Endothelial cell of hepatic sinusoid (primary cell): Measurements from ENCODE around the gene ACTG1.

Source experiments
- in situ Hi-C: cut with HindIII; loops from 2 replicates; pipeline ENCODE4 v1.10.0; 2017; ENCODE audit warnings: low sequenced_read_pairs

ACTG1 gene

DNA sequence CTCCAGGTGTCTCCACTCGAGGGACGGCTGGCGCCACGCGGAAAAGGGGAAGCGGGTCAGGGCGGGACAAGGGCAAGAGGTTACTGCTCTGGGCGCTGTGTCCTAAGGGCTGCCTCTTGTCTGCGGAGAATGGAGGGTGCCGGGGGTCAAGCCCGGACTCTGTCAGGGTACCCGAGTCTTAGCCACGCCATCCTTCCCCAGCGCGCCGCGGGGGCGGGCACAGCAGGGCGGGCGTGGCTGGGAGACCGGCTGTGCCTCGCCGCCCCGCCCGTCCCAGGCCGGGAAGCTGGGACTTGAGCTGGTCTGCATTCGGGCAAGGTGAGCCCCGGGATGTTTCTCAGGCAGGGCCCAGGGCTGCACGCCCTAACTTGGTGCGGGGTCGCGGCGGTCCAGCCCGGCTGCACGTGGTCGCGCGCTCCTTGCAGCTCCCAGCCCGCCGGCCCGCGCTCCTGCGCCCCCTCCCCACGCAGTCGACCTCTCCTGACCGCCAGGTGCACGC, 6.2 kb upstream of the ACTG1 start:
- in situ Hi-C loops: loop anchor here (10.0 kb wide), 1 partner anchor 234 kb away; no protein-coding TSS in a partner anchor

DNA sequence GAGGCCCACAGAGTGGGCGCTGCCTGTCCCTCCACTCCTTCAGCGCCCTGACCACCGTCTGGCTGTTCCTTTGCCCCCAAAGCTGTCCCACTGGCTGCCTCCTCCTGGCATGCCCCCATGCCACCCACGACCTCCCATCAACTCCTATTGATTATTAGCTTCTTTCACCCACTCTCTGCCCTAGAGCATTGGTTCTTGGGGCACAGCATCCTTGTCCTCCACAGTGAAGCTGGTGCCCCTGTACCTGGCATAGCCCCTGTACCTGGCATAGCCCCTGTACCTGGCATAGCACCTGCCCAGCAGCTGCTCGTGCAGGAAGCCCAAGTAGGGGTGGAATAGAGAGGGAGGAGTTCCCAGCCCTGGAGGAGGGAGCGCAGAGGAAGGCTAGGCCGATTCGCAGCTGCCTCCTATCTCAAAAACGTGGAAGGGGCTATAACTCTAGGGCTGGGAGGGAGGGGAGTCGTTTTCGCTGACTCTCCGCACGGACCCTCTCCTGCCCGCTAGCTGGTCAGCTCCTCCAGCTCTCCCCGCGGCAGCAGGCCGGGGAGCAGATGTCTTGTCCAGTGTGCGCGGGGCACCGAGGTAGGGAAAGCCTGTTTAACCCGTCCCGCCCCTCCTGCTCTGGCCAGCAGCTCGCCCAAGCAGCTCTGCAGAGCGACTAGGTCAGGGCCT, 5.7 kb upstream of the ACTG1 start:
- in situ Hi-C loops: loop anchor here (10.0 kb wide), 1 partner anchor 233 kb away; no protein-coding TSS in a partner anchor

DNA sequence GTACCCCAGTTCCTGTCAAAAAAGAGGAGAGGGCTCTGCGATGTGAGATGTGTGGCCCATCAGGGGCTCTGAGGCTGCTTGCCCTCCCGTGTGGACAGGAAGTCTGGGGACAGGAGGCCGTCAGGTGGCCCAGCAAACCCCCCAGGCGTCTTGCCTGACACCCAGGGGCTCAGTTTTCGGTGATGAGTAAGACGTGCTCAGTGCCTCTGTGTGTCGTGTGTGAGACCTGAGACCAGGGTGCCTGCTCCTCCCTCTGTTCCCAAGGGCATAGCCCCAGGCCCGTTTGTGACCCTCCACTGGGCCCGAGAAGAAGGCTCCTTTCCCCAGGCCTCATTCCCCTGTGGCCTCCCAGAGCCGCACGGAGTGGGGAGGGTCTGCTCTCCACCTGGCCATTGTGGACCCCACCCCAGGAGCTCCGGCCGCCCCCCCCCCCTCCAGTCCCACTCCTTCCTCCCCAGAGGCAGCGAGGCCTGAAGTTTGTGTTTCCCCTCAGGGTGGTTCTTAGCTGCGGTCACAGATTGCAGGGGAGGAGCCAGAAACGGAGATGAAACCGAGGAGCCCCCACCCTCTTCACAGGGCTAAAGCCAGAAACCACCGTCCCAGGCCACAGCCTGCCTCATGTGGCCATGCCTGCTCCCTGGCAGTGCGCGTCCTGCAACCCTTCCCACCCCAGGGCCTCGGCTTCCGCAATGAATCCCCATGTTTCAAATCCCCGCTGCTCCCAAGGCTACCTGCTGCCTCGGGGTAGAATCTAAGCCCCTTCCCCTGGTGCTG, 4.9 kb upstream of the ACTG1 start:
- in situ Hi-C loops: loop anchor here (10.0 kb wide), 1 partner anchor 233 kb away; no protein-coding TSS in a partner anchor

DNA sequence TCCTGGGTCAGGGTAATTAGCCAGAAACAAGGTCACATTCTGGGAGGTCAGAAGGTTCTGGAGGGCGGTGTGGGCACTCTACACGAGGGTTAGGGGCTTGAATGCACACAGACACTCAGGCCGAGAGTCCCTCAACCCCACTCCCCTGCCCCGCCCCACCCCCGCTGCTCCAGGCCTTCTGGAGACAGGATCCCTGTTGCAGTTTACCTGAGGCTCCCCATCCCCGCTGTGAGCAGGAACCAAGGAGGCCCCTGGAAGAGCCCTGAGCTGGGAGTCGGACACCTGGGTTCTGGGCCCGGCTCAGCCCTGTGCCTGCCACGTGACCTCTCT, 4.4 kb upstream of the ACTG1 start:
- in situ Hi-C loops: loop anchor here (10.0 kb wide), 1 partner anchor 232 kb away; no protein-coding TSS in a partner anchor

DNA sequence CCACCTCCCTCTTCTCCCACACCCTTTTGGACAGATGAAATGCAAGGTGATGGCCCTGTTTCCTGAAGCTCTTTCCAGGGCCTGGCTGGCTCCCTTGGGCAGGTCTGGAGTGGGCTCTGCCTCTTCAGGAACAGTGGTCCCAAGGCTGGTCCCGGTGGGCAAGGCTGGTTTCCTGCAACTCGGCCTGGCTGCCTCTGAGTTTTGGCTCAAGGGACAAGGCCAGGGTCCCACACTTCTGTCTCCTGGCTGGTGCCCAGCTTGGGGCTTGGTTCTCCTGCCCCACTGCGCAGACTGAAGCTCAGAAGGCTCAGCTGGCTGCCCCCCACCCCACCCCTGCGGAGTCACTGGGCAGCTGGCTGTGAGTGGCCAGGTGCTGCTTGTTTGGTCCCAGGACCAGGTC, 3.8 kb upstream of the ACTG1 start:
- in situ Hi-C loops: loop anchor here (10.0 kb wide), 1 partner anchor 232 kb away; no protein-coding TSS in a partner anchor

DNA sequence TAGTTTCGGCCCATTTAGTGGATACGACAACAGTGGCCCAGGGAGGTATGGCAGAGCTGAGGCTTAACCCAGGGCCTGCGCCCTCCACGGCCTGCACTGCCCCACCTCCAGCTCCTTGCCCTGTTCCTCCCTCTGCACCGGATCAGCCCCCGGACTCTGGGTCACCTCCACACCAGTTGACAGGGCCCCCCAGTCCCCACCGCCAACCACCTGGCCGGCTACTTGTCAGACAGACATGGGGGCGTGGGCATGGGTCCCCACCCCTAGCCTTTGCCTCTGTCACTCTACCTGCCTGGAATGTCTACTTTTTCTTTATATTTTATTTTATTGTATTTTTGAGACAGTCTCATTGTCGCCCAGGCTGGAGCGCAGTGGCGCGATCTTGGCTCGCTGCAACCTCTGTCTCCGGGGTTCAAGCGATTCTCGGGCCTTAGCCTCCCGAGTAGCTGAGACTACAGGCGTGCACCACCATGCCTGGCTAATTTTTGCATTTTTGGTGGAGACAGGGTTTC, 3.0 kb upstream of the ACTG1 start:
- in situ Hi-C loops: loop anchor here (10.0 kb wide), 1 partner anchor 231 kb away; no protein-coding TSS in a partner anchor

DNA sequence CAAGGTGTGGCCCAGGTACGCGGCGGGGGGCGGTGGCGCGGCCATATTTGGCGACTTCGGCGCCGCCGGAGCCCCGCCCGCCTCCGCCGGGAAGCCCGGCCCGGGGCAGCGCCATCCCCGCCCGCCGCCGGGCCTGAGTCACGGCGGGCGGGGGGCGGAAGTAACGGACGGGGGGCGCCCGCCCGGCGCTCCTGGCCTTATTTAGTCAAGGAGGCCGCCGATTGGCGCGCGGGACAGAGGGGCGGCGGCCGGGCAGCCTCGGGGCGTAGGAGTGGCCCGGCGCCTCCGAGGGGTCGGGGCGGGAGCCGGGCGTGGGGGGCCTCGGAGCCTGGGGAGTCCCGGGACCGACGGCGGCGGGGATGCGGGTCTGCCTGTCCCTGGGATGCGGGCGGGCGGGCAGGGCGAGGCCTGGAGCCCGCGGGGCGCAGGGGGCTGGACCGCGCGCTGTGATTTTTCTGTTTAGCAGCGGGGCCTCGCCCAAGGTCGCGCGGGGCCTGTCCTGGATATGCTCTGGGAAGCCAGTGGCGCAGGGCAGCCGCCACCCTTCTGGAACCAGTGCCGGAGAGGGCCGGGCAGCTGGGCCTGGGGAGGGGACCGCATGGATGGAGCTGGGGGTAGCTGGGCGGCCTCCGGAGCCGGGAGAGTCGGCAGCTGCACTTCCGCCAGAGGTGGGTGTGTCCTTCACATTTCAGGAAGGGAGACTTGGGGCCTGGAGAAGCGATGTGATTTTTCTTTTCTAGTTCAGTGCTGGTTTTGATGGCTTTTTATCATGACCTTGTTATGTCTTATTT, 2.3 kb upstream of the ACTG1 start:
- in situ Hi-C loops: loop anchor here (5.0 to 10.0 kb wide), 4 partner anchors 52 to 230 kb away; no protein-coding TSS in a partner anchor

DNA sequence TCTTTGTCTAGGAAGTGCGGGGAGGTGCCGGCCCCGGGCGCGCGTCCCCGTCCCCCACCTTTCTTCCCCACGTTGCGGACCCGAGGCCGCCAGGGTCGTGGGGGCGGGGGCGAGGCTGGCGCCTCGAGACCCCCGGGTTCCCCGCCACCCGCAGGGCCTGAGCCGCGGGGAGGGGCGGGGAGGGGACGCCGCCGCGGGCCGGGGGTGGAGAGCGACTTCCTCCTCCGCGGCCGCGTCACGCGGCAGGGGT, 1.8 kb upstream of the ACTG1 start:
- in situ Hi-C loops: loop anchor here (5.0 to 10.0 kb wide), 4 partner anchors 53 to 230 kb away; no protein-coding TSS in a partner anchor

DNA sequence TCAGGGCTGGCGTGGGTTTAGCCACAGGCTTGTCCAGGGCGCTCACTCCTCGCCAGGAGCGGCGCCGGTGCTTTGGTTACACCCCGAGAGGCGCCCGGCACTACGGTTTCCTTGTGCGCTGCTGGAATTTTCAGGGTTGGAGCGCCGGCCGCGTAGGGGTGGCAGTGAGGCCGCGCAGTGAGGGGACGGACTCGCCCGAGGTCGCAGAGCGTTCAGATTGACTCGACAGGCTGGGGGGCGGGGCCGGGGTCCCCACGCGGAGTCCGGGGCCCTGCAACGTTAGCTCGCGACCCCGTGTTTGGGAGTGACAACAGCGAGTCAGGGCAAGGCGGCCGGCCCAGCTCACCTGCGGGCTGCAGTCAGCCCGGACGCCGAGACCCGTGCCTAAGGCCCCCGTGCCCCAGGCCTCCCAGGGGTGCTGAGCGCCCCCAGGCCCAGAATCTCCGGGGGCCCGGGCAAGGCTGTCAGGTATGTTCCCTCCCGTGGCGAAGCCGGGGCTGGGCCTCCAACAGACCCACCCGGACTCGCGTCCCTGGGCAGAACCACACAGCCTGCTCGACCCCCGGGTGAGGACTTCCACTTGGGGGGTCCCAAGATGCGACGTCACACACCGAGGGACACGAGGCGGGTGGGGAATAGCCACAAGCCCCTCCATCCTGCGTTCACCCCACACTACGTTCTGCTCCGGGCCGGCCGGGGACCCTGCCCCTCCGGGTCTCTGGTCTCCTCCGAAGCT, 1.3 kb upstream of the ACTG1 start:
- in situ Hi-C loops: loop anchor here (5.0 to 10.0 kb wide), 4 partner anchors 53 to 229 kb away; no protein-coding TSS in a partner anchor

DNA sequence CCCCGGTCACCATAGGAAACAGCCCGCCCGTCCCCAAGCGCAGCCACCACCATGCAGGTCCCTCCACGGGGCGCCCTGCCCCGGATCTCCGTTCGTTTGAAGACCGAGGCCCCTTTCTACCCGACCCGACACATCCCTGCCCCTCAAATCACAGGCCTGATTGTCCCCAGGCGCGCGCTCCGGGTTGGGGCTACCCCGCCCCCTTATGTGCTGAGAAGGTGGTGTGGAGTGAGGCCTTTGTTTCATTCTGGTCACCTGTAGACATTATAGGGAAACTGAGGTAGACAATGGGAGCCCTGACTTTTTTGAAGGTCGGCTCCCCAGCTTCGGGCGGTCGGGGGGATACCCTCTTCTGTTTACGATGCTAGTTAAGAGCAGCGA, 763 bp upstream of the ACTG1 start:
- in situ Hi-C loops: loop anchor here (5.0 to 10.0 kb wide), 4 partner anchors 54 to 229 kb away; no protein-coding TSS in a partner anchor

DNA sequence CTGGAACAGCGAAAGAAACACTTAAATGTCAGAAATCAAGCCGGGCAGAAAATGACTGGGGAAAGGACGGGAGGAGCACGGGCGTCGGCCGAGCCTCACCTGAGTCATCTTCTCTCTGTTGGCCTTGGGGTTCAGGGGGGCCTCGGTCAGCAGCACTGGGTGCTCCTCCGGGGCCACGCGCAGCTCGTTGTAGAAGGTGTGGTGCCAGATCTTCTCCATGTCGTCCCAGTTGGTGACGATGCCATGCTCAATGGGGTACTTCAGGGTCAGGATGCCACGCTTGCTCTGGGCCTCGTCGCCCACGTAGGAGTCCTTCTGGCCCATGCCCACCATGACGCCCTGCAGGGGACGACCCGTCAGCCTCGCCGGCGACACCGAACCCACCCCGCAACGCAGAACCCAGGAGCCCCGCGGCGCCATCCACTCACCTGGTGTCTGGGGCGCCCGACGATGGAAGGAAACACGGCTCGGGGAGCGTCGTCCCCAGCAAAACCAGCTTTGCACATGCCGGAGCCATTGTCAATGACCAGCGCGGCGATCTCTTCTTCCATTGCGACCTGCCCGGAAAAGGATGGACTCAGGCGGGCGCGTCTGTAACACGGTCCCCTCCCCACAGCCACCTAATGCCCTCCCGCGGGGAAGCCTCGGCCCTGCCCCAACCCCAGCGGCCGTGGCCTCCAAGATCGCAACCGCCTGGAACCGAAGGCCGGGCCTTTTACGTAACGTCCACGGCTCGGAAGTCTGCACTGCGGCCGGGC, 616 bp downstream of the ACTG1 start:
- in situ Hi-C loops: loop anchor here (5.0 to 10.0 kb wide), 4 partner anchors 55 to 227 kb away; no protein-coding TSS in a partner anchor

DNA sequence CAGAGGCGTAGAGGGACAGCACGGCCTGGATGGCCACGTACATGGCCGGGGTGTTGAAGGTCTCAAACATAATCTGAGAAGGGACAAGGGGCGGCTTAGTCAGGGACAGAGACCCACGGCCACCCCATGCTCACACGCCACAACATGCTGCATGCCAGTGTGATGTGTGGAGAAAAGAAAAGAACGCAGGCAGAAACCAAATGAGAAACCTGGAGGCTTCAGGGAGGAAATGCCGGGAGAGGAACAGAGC, 1.1 kb downstream of the ACTG1 start:
- in situ Hi-C loops: loop anchor here (5.0 to 10.0 kb wide), 4 partner anchors 54 to 227 kb away; no protein-coding TSS in a partner anchor

DNA sequence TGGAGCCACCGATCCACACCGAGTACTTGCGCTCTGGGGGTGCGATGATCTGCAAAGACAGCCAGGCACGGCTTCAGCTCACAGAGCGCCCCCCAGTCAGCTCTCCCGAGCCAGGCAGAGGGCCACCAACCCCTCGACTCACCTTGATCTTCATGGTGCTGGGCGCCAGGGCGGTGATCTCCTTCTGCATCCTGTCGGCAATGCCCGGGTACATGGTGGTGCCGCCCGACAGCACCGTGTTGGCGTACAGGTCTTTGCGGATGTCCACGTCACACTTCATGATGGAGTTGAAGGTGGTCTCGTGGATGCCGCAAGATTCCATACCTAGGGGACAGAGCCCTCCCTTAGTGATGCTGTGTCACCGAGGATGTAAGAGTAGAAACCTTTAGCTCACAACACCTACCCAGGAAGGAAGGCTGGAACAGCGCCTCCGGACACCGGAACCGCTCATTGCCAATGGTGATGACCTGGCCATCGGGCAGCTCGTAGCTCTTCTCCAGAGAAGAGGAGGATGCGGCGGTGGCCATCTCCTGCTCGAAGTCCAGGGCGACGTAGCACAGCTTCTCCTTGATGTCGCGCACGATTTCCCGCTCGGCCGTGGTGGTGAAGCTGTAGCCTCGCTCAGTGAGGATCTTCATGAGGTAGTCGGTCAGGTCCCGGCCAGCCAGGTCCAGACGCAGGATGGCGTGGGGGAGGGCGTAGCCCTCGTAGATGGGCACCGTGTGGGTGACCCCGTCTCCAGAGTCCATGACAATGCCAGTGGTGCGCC, 1.6 kb downstream of the ACTG1 start:
- in situ Hi-C loops: loop anchor here (5.0 to 10.0 kb wide), 4 partner anchors 54 to 226 kb away; no protein-coding TSS in a partner anchor

DNA sequence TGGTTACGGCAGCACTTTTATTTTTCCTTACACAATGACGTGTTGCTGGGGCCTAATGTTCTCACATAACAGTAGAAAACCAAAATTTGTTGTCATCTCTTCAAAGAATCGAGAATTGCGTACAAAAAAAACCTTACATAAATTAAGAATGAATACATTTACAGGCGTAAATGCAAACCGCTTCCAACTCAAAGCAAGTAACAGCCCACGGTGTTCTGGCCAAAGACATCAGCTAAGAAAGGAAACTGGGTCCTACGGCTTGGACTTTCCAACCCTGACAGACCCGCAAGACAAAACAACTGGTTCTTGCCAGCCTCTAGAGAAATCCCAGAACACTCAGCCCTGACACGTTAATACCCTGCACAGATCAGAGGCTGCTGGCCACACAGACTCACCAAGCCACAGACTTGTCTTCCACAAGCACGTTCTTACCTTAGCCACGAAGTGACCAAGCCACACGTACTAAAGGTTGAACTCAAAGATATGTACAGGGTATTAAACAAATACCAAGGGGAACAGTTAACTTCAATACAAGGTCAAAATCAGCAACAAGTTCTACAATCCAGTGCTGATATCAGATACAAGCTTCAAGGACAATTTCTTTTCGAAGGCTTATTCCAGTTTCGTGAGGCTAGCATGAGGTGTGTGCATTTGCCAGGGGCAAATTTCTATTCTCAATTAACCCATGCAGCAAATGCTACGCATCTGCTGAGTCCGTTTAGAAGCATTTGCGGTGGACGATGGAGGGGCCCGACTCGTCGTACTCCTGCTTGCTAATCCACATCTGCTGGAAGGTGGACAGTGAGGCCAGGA, 2.4 kb downstream of the ACTG1 start:
- in situ Hi-C loops: loop anchor here (5.0 to 10.0 kb wide), 4 partner anchors 53 to 225 kb away; no protein-coding TSS in a partner anchor

DNA sequence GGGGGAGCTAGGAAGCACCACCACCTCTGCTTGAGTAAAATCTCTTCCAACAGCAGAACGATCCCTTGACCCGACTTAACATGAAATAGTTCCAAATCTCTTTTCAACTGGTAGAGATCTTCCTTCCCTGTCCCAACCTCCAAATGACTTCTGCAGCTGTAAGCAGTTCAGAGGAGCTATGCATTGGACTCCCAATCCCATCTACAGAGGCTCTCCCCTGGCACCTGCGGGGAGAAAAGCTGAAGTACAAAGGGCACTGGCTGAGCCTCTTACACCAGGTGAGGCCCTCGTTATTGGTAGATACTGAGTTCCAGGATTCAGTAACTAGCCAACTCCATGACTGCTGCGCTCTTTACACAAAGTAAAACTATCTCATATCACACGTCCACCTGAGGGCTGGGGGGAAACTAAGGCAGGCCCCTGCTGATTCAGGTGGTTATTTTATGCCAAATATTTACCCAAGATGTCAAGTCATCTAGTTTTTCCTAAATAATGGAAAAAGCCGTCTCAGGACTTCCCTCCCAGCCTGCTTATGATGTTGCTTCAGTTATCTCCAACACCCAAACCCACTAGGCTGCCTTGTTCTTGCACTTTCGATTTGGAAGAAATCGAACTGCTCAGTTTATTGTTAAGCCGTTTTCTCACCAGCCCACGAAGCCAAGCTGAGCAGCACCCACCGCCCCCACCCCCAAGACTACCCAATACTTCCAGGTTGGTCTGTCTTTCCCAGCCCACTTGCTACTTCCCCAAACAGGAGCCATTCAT, 3.2 kb downstream of the ACTG1 start:
- in situ Hi-C loops: no loop called here

DNA sequence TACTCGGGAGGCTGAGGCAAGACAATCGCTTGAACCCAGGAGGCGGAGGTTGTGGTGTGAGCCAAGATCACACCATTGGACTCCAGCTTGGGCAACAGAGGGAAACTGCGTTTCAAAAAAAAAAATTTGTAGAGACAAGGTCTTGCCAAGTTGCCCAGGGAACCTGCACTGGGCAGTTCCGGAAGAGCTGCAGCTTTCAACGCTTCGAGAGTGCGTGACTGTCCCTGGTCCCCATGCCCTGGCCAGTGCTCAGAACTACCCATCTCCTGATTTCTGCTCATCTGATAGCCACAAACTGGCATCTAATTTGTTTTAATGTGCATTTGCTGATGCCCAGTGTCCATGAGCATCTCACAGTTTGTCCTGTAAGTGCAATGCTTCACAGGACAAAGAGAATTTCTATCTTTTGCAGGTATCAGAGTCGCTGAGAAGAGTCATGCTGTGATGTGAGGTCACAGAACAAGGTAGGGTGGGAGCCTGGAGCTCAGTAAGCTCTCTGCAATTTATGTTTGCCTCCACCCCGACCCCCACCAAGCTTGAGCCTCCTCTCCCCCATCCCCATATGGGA, 3.9 kb downstream of the ACTG1 start:
- in situ Hi-C loops: no loop called here

DNA sequence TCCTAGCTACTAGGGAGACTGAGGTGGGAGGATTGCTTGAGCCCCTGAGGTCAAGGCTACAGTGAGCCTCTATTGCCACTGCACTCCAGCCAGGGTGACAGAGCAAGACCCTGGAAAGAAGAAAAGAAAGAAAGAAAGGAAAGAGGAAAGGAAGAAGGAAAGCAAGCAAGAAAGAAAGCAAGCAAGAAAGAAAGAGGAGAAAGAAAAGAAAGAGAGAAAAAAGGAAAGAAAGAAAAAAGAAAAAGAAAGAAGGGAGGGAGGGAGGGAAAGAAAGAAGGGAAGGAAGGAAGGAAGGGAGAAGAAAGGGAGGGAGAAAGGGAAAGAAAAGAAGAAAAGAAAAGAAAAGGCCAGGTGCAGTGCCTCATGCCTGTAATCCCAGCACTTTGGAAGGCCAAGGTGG, 9.0 kb downstream of the ACTG1 start:
- in situ Hi-C loops: no loop called here
